PC-9 (cell line): ENCODE data around the gene ABLIM1. TPM values are rescaled to one million over a fixed set of nuclear protein-coding genes. Genes with fewer than 3 reads are reported as not detected.

Source experiments
- BruUV-seq: library from RNA; stranded (reverse); fragments of 400-500 nt; replicated peaks from 2 replicates; lab custom pipeline; 2021; lab: Mats Ljungman, UMichigan
- CTCF ChIA-PET: fragments of 300-600 bp; sonication (Branson Sonifier 250); formaldehyde crosslinking; loops from one replicate; lab custom pipeline; 2022; ENCODE audit warnings: antibody characterized with exemption; lab: Charles Lee
- POLR2A ChIA-PET: fragments of 300-600 bp; sonication (Branson Sonifier 250); formaldehyde crosslinking; loops from one replicate; lab custom pipeline; 2022; ENCODE audit warnings: antibody characterized with exemption; ENCODE audit not compliant: unreplicated experiment; lab: Charles Lee
- DNase-seq, 2 experiments: peaks; one replicate each; pipeline versions ENCODE4 v3.0.0 to v3.0.0-alpha.2; 2015 to 2022; ENCODE audit warnings: mixed read lengths in 1 of 2
- H2AFZ ChIP-seq: fragments of 200-600 bp; sonication (generic); 2 replicates; pipeline ENCODE4 v1.8.1; 2017; ENCODE audit warnings: antibody characterized with exemption
- H3F3A ChIP-seq: fragments of 200-600 bp; sonication (generic); 2 replicates; pipeline ENCODE4 v1.8.1; 2017; ENCODE audit warnings: antibody characterized with exemption, mild to moderate bottlenecking, low read depth; ENCODE audit not compliant: insufficient read depth
- H3K27ac ChIP-seq: fragments of 200-600 bp; sonication (generic); 2 replicates; pipeline ENCODE4 v1.6.1; 2016; ENCODE audit warnings: mixed run types
- H3K27me3 ChIP-seq: fragments of 200-600 bp; sonication (generic); 2 replicates; pipeline ENCODE4 v1.6.1; 2016; ENCODE audit warnings: low read depth, mixed run types; ENCODE audit not compliant: insufficient read depth
- H3K36me3 ChIP-seq: fragments of 200-600 bp; sonication (generic); 2 replicates; pipeline ENCODE4 v1.6.1; 2016; ENCODE audit warnings: low read depth, mixed run types
- H3K4me1 ChIP-seq: fragments of 200-600 bp; sonication (generic); replicated peaks from 2 replicates; pipeline ENCODE4 v1.6.1; 2016; ENCODE audit warnings: mixed run types; ENCODE audit not compliant: insufficient read depth
- H3K4me2 ChIP-seq: fragments of 200-600 bp; sonication (generic); 2 replicates; pipeline ENCODE4 v1.6.1; 2017; ENCODE audit warnings: mixed run types
- H3K4me3 ChIP-seq: fragments of 200-600 bp; sonication (generic); 2 replicates; pipeline ENCODE4 v1.6.1; 2016; ENCODE audit warnings: mixed run types
- H3K79me2 ChIP-seq: fragments of 200-600 bp; sonication (generic); 2 replicates; pipeline ENCODE4 v1.6.1; 2017; ENCODE audit warnings: low read depth, mixed run types
- H3K9me2 ChIP-seq: fragments of 200-600 bp; sonication (generic); 2 replicates; pipeline ENCODE4 v1.8.1; 2017; ENCODE audit warnings: mild to moderate bottlenecking; ENCODE audit not compliant: insufficient read depth
- H3K9me3 ChIP-seq: fragments of 200-600 bp; sonication (generic); 2 replicates; pipeline ENCODE4 v1.8.1; 2016; ENCODE audit warnings: low read depth; ENCODE audit not compliant: insufficient read depth
- H4K20me1 ChIP-seq: fragments of 200-600 bp; sonication (generic); 2 replicates; pipeline ENCODE4 v1.8.1; 2017; ENCODE audit not compliant: insufficient read depth
- EZH2 ChIP-seq: fragments of 200-600 bp; sonication (generic); IDR thresholded peaks from 2 replicates; pipeline ENCODE4 v1.8.0; 2017; ENCODE audit warnings: antibody characterized with exemption, low read depth
- intact Hi-C: fragments of 100-400 bp; cut with micrococcal nuclease; formaldehyde crosslinking; loops from one replicate; pipeline ENCODE4 v1.10.0; 2022; ENCODE audit not compliant: unreplicated experiment
- total RNA-seq: library from RNA; stranded (reverse); gene quantifications from 2 replicates; pipeline ENCODE4 v1.2.3, GENCODE V29; 2021
- TF ChIP-seq, protein P1 (sequence below): fragments of 200-600 bp; sonication (generic); conservative IDR thresholded peaks from 2 replicates; pipeline ENCODE4 v1.6.1; 2017; ENCODE audit warnings: mixed run types, antibody characterized with exemption, mild to moderate bottlenecking, moderate library complexity

Gene ABLIM1
- total RNA-seq, 1 experiment from 2014 or later: 68.7 TPM

DNA sequence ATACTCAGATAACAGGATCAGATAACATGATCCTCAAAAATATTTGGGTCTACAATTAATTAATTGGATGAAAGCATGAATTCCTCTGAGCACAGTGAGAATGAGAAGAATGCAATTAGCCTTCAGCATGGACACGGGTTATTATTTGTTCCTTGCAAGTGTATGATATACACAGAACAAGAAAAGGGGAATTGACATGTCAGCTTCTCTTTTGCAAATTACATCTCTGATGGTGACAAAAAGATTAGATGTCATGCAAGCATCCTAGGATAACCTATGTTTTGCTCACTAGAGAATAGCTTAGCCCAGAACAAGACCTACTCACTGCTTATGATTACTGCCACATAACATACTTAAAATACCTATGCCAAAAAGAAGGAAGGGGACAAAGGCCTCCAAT lies 120.3 kb downstream of the ABLIM1 start:
- Histone ChIP-seq H3K4me3 (no peak overlapping the region), H3F3A (no peaks in the 10 kb centered on the region), H2AFZ (no peak overlapping the region), H3K79me2 (no peaks in the 10 kb centered on the region), H3K9me2 (no peaks in the 10 kb centered on the region), H4K20me1 (no peaks in the 10 kb centered on the region), H3K4me1 (no peaks in the 10 kb centered on the region), H3K27me3 (no peaks in the 10 kb centered on the region), H3K9me3 (no peaks in the 10 kb centered on the region), H3K4me2 (no peak overlapping the region), H3K36me3 (no peaks in the 10 kb centered on the region), H3K27ac (no peak overlapping the region)
- DNase-seq: no peak
- intact Hi-C loops: no loop called here
- ChIA-PET POLR2A (no interaction called here), CTCF (no interaction called here)
- TF ChIP-seq, protein P1, sequence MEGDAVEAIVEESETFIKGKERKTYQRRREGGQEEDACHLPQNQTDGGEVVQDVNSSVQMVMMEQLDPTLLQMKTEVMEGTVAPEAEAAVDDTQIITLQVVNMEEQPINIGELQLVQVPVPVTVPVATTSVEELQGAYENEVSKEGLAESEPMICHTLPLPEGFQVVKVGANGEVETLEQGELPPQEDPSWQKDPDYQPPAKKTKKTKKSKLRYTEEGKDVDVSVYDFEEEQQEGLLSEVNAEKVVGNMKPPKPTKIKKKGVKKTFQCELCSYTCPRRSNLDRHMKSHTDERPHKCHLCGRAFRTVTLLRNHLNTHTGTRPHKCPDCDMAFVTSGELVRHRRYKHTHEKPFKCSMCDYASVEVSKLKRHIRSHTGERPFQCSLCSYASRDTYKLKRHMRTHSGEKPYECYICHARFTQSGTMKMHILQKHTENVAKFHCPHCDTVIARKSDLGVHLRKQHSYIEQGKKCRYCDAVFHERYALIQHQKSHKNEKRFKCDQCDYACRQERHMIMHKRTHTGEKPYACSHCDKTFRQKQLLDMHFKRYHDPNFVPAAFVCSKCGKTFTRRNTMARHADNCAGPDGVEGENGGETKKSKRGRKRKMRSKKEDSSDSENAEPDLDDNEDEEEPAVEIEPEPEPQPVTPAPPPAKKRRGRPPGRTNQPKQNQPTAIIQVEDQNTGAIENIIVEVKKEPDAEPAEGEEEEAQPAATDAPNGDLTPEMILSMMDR: no peak
- no peak for TF ChIP-seq EZH2
- no TSS peak for BruUV-seq

GRCh38 chr10:114534571-114534981 lies 123.5 kb downstream of the ABLIM1 start:
- Histone ChIP-seq H3K9me3 (no peaks in the 10 kb centered on the region), H3K4me3 (no peak overlapping the region), H3K79me2 (no peaks in the 10 kb centered on the region), H3F3A (no peaks in the 10 kb centered on the region), H3K36me3 (no peaks in the 10 kb centered on the region), H3K4me2 (no peak overlapping the region), H3K4me1 (no peaks in the 10 kb centered on the region), H3K9me2 (no peaks in the 10 kb centered on the region), H2AFZ (no peak overlapping the region), H4K20me1 (no peaks in the 10 kb centered on the region), H3K27ac (no peak overlapping the region), H3K27me3 (no peaks in the 10 kb centered on the region)
- BruUV-seq: no TSS peak
- TF ChIP-seq EZH2: no peak
- TF ChIP-seq, protein P1: no peak
- ChIA-PET CTCF (interaction anchor here (0.5 kb wide), 1 partner anchor 165 kb away, joined by 3 read pairs; no protein-coding TSS in a partner anchor), POLR2A (no interaction called here)
- DNase-seq: no peak
- intact Hi-C loops: no loop called here

- BruUV-seq: no TSS peak
- TF ChIP-seq, protein P1: no peak
- TF ChIP-seq EZH2: no peak
- Histone ChIP-seq H3K4me3 (no peak overlapping the region), H4K20me1 (no peaks in the 10 kb centered on the region), H3K9me3 (no peaks in the 10 kb centered on the region), H3K27ac (no peak overlapping the region), H3K4me2 (no peak overlapping the region), H3K27me3 (no peaks in the 10 kb centered on the region), H3K9me2 (no peaks in the 10 kb centered on the region), H3K79me2 (no peaks in the 10 kb centered on the region), H2AFZ (no peak overlapping the region), H3K4me1 (no peaks in the 10 kb centered on the region; the same call in 1 of the 2 replicates), H3K36me3 (no peaks in the 10 kb centered on the region), H3F3A (no peaks in the 10 kb centered on the region; the same call in 1 of the 2 replicates)
- no peak for DNase-seq
- ChIA-PET POLR2A (no interaction called here), CTCF (no interaction called here)
- intact Hi-C loops: no loop called here
These were observed 125.8 kb downstream of the ABLIM1 start for GRCh38 chr10:114532226-114532625.
